Natural killer cell treated with Interleukin-12 subunit alpha and Interleukin-12 subunit beta and Interleukin-15 and Interleukin-18, amount 100 ng/mL, for 72 hours (primary cell): ENCODE results near the gene OTOR. TPM values are rescaled to one million over a fixed set of nuclear protein-coding genes. Genes with fewer than 3 reads are reported as not detected.

Source experiments
- ATAC-seq, 2 donors: fragments of 150-1000 bp; cut with Tn5 transposase in 1 of 2; sonication (Bioruptor Pico), chemical (Tn5 transposase) in 1 of 2; 2 replicates each; pipeline ENCODE4 v1.10.0; 2021
- DNase-seq: peaks from one replicate; pipeline ENCODE4 v3.0.0; 2022; ENCODE audit warnings: low spot score
- H3K27ac Mint-ChIP-seq, 2 donors: 1 replicate in 1 of 2; 2 replicates in 1 of 2; pipeline ENCODE4 v1.8.0; 2022; ENCODE audit warnings: mixed read lengths in 2 of 2, mild to moderate bottlenecking in 1 of 2, moderate library complexity in 1 of 2
- H3K27me3 Mint-ChIP-seq, 2 donors: 1 replicate in 1 of 2; 2 replicates in 1 of 2; pipeline ENCODE4 v1.8.0; 2022; ENCODE audit warnings: mixed read lengths in 2 of 2
- H3K36me3 Mint-ChIP-seq: one replicate; pipeline ENCODE4 v1.8.0; 2022; ENCODE audit warnings: mixed read lengths
- H3K4me1 Mint-ChIP-seq, 2 donors: 1 replicate in 1 of 2; 2 replicates in 1 of 2; pipeline ENCODE4 v1.8.0; 2022; ENCODE audit warnings: low read depth in 2 of 2, mixed read lengths in 2 of 2, mild to moderate bottlenecking in 1 of 2
- H3K4me3 Mint-ChIP-seq: one replicate; pipeline ENCODE4 v1.8.0; 2022; ENCODE audit warnings: mixed read lengths
- H3K9me3 Mint-ChIP-seq: 2 replicates; pipeline ENCODE4 v1.8.0; 2022; ENCODE audit warnings: mixed read lengths
- total RNA-seq, 2 donors: library from RNA; stranded (reverse); gene quantifications; one replicate each; pipeline ENCODE4 v1.2.3, GENCODE V29; 2022

OTOR gene
- total RNA-seq, 2 donors from 2014 or later = not detected

- Mint-ChIP-seq H3K9me3 (no peaks in the 10 kb centered on the region), H3K4me3 (no peak overlapping the region)
- ATAC-seq = no peak
Observed at GRCh38 chr20:16760431-16761304, 12.5 kb downstream of the OTOR start.

GRCh38 chr20:16761305-16761829 is 13.2 kb downstream of the OTOR start:
- ATAC-seq (peak; percentile 54 to 65), DNase-seq (no peak)
- H3K9me3 Mint-ChIP-seq = no peaks in the 10 kb centered on the region
- peaks cover 27 to 46% of the 10 kb centered on the region in 2 donors for H3K27me3 Mint-ChIP-seq
- H3K27ac Mint-ChIP-seq = no peak overlapping the region
- no peaks in the 10 kb centered on the region for H3K4me1 Mint-ChIP-seq
- no peak overlapping the region for H3K4me3 Mint-ChIP-seq
- H3K36me3 Mint-ChIP-seq = no peaks in the 10 kb centered on the region

More at GRCh38 chr20:16760431-16761304, 12.5 kb downstream of the OTOR start:
- no peak for DNase-seq
- Mint-ChIP-seq H3K36me3 (no peaks in the 10 kb centered on the region), H3K4me1 (no peaks in the 10 kb centered on the region), H3K27me3 (peaks cover 27 to 40% of the 10 kb centered on the region in 2 donors), H3K27ac (no peak overlapping the region)

- Mint-ChIP-seq H3K9me3 (no peaks in the 10 kb centered on the region), H3K27me3 (peaks cover 27 to 46% of the 10 kb centered on the region in 2 donors), H3K27ac (no peak overlapping the region), H3K4me1 (no peaks in the 10 kb centered on the region), H3K4me3 (no peak overlapping the region), H3K36me3 (no peaks in the 10 kb centered on the region)
- no peak for ATAC-seq
- DNase-seq = no peak
Observed at GRCh38 chr20:16764560-16764959, 16.4 kb downstream of the OTOR start.

GRCh38 chr20:16771213-16771612 is 23.1 kb downstream of the OTOR start:
- Mint-ChIP-seq H3K4me1 (no peaks in the 10 kb centered on the region), H3K27ac (no peak overlapping the region), H3K9me3 (no peaks in the 10 kb centered on the region), H3K36me3 (peaks cover 9% of the 10 kb centered on the region), H3K4me3 (no peak overlapping the region), H3K27me3 (peaks cover 11 to 37% of the 10 kb centered on the region in 2 donors)
- ATAC-seq = no peak
- DNase-seq = no peak

GRCh38 chr20:16775961-16776360 is 27.8 kb downstream of the OTOR start:
- Mint-ChIP-seq H3K4me1 (no peaks in the 10 kb centered on the region), H3K9me3 (no peaks in the 10 kb centered on the region), H3K36me3 (peaks cover 9% of the 10 kb centered on the region), H3K27ac (no peak overlapping the region), H3K4me3 (no peak overlapping the region), H3K27me3 (peaks cover 11 to 37% of the 10 kb centered on the region in 2 donors)
- no peak for DNase-seq
- no peak for ATAC-seq

GRCh38 chr20:16777126-16777525 is 29.0 kb downstream of the OTOR start:
- H3K4me1 Mint-ChIP-seq = no peaks in the 10 kb centered on the region

GRCh38 chr20:16778159-16778558 is 30.0 kb downstream of the OTOR start:
- Mint-ChIP-seq H3K36me3 (peaks cover 19% of the 10 kb centered on the region), H3K4me1 (no peaks in the 10 kb centered on the region), H3K9me3 (peaks cover 3% of the 10 kb centered on the region), H3K4me3 (no peak overlapping the region), H3K27me3 (peaks cover 11 to 35% of the 10 kb centered on the region in 2 donors), H3K27ac (no peak overlapping the region)
- ATAC-seq (no peak), DNase-seq (no peak)

More at GRCh38 chr20:16777126-16777525, 29.0 kb downstream of the OTOR start:
- Mint-ChIP-seq H3K9me3 (no peaks in the 10 kb centered on the region), H3K4me3 (no peak overlapping the region), H3K27ac (no peak overlapping the region), H3K36me3 (peaks cover 10% of the 10 kb centered on the region), H3K27me3 (peaks cover 11 to 29% of the 10 kb centered on the region in 2 donors)
- DNase-seq (no peak), ATAC-seq (no peak)

- DNase-seq = no peak
- H3K27ac Mint-ChIP-seq = no peak overlapping the region
- ATAC-seq = no peak
- peaks cover 16% of the 10 kb centered on the region for H3K36me3 Mint-ChIP-seq
- H3K27me3 Mint-ChIP-seq = peaks cover 18 to 43% of the 10 kb centered on the region in 2 donors
- H3K9me3 Mint-ChIP-seq = peaks cover 3% of the 10 kb centered on the region
- no peak overlapping the region for H3K4me3 Mint-ChIP-seq
- H3K4me1 Mint-ChIP-seq = no peaks in the 10 kb centered on the region
Observed at GRCh38 chr20:16781496-16781895, 33.3 kb downstream of the OTOR start.

- peaks cover 24 to 55% of the 10 kb centered on the region in 2 donors for H3K27me3 Mint-ChIP-seq
- H3K36me3 Mint-ChIP-seq = peaks cover 16% of the 10 kb centered on the region
- no peak overlapping the region for H3K27ac Mint-ChIP-seq
- no peaks in the 10 kb centered on the region for H3K4me1 Mint-ChIP-seq
- H3K4me3 Mint-ChIP-seq = no peak overlapping the region
- peaks cover 3% of the 10 kb centered on the region for H3K9me3 Mint-ChIP-seq
- DNase-seq (no peak), ATAC-seq (no peak)
Observed at GRCh38 chr20:16785226-16785625, 37.1 kb downstream of the OTOR start.

Other genes starting within 250 kb of the OTOR start
- 1 to 10 TPM; 3.8 to 8.8 TPM for gene KIF16B, start 174.9 kb upstream of the OTOR start, total RNA-seq
- 10 to 100 TPM; 80.2 to 99.4 TPM for gene SNRPB2, start 18.3 kb upstream of the OTOR start, total RNA-seq